Stimulated activated naive CD8-positive, alpha-beta T cell treated with anti-CD3 and anti-CD28 coated beads, Interleukin-15, amount 100 ng/mL, for 72 hours (primary cell): ENCODE measurements around the gene GSK3A.
"Not testable (repeated sequence)": the region's sequence is repeated elsewhere in the genome, so short reads cannot be mapped to it uniquely, and the experiment has no call there.

Experiments used
- ATAC-seq: fragments of 150-1000 bp; cut with Tn5 transposase; 2 replicates; pipeline ENCODE4 v1.10.0; 2021; ENCODE audit warnings: mild to moderate bottlenecking, moderate library complexity
- DNase-seq, 2 donors: peaks; one replicate each; pipeline ENCODE4 v3.0.0; 2021 to 2022
- H3K27ac Mint-ChIP-seq, 2 donors: one replicate each; pipeline ENCODE4 v1.8.0; 2022; ENCODE audit warnings: mild to moderate bottlenecking in 2 of 2, mixed read lengths in 2 of 2, moderate library complexity in 2 of 2
- H3K27me3 Mint-ChIP-seq: one replicate; pipeline ENCODE4 v1.8.0; 2022; ENCODE audit warnings: mixed read lengths
- H3K4me1 Mint-ChIP-seq: one replicate; pipeline ENCODE4 v1.8.0; 2022; ENCODE audit warnings: mild to moderate bottlenecking, mixed read lengths
- H3K4me3 Mint-ChIP-seq, 2 donors: one replicate each; pipeline ENCODE4 v1.8.0; 2022; ENCODE audit warnings: mild to moderate bottlenecking in 2 of 2, mixed read lengths in 2 of 2, moderate library complexity in 1 of 2
- H3K9me3 Mint-ChIP-seq, 2 donors: one replicate each; pipeline ENCODE4 v1.8.0; 2022; ENCODE audit warnings: mixed read lengths in 2 of 2

The GSK3A gene

GRCh38 chr19:42274065-42274682 is 31.8 kb upstream of the GSK3A start:
- Mint-ChIP-seq H3K4me3 (no peak overlapping the region), H3K27me3 (no peaks in the 10 kb centered on the region), H3K9me3 (no peaks in the 10 kb centered on the region), H3K4me1 (peaks cover 78% of the 10 kb centered on the region), H3K27ac (peak overlapping the region in 1 of 2 donors; percentile 66)
- DNase-seq (no peak), ATAC-seq (no peak)

GRCh38 chr19:42273407-42274064 is 31.1 kb upstream of the GSK3A start:
- DNase-seq (no peak), ATAC-seq (no peak)
- Mint-ChIP-seq H3K27ac (peak overlapping the region in 1 of 2 donors; percentile 92), H3K27me3 (no peaks in the 10 kb centered on the region), H3K4me3 (no peak overlapping the region), H3K4me1 (peaks cover 72% of the 10 kb centered on the region), H3K9me3 (no peaks in the 10 kb centered on the region)

- H3K4me1 Mint-ChIP-seq, result peaks cover 66% of the 10 kb centered on the region
Measured at GRCh38 chr19:42272989-42273406, 30.6 kb upstream of the GSK3A start.

GRCh38 chr19:42272535-42272897 is 30.1 kb upstream of the GSK3A start:
- H3K9me3 Mint-ChIP-seq, result no peaks in the 10 kb centered on the region
- no peak for ATAC-seq
- H3K4me1 Mint-ChIP-seq, result peaks cover 62% of the 10 kb centered on the region
- no peak for DNase-seq
- H3K27ac Mint-ChIP-seq, result no peak overlapping the region
- no peak overlapping the region for H3K4me3 Mint-ChIP-seq
- no peaks in the 10 kb centered on the region for H3K27me3 Mint-ChIP-seq

More at GRCh38 chr19:42272989-42273406, 30.6 kb upstream of the GSK3A start:
- ATAC-seq (no peak), DNase-seq (no peak)
- Mint-ChIP-seq H3K4me3 (no peak overlapping the region), H3K27me3 (no peaks in the 10 kb centered on the region), H3K27ac (no peak overlapping the region), H3K9me3 (no peaks in the 10 kb centered on the region)

GRCh38 chr19:42271861-42272534 is 29.6 kb upstream of the GSK3A start:
- H3K4me1 Mint-ChIP-seq, result peaks cover 56% of the 10 kb centered on the region
- H3K4me3 Mint-ChIP-seq, result peak overlapping the region in 1 of 2 donors; percentile 92
- no peaks in the 10 kb centered on the region for H3K9me3 Mint-ChIP-seq
- no peak for DNase-seq
- no peaks in the 10 kb centered on the region for H3K27me3 Mint-ChIP-seq
- no peak for ATAC-seq
- H3K27ac Mint-ChIP-seq, result peak overlapping the region in 1 of 2 donors; percentile 86

- Mint-ChIP-seq H3K27me3 (no peaks in the 10 kb centered on the region), H3K27ac (peak overlapping the region; percentile 80 to 86), H3K4me1 (peaks cover 47% of the 10 kb centered on the region), H3K9me3 (no peaks in the 10 kb centered on the region), H3K4me3 (peak overlapping the region; percentile 70 to 92)
- DNase-seq, result no peak
- ATAC-seq, result no peak
Measured at GRCh38 chr19:42271045-42271419, 28.6 kb upstream of the GSK3A start.

GRCh38 chr19:42270346-42271044 is 28.1 kb upstream of the GSK3A start:
- H3K9me3 Mint-ChIP-seq, result no peaks in the 10 kb centered on the region
- H3K27me3 Mint-ChIP-seq, result no peaks in the 10 kb centered on the region
- H3K4me3 Mint-ChIP-seq, result peak overlapping the region in 1 of 2 donors; percentile 92
- peaks cover 41% of the 10 kb centered on the region for H3K4me1 Mint-ChIP-seq
- peak; percentile 24 for ATAC-seq
- H3K27ac Mint-ChIP-seq, result peak overlapping the region; percentile 95 to 99
- peak; percentile 63 to 80 for DNase-seq

GRCh38 chr19:42269478-42270345 is 27.3 kb upstream of the GSK3A start:
- peak overlapping the region; percentile 95 to 99 for H3K27ac Mint-ChIP-seq
- no peak for ATAC-seq
- no peaks in the 10 kb centered on the region for H3K27me3 Mint-ChIP-seq
- H3K4me3 Mint-ChIP-seq, result peak overlapping the region in 1 of 2 donors; percentile 92
- peaks cover 34% of the 10 kb centered on the region for H3K4me1 Mint-ChIP-seq
- DNase-seq, result no peak
- no peaks in the 10 kb centered on the region for H3K9me3 Mint-ChIP-seq

- Mint-ChIP-seq H3K4me1 (peaks cover 30% of the 10 kb centered on the region), H3K4me3 (peak within 1 kb of the TSS in 1 of 2 donors; percentile 92), H3K27ac (peak within 1 kb of the TSS; percentile 95 to 99), H3K9me3 (no peaks in the 10 kb centered on the region), H3K27me3 (no peaks in the 10 kb centered on the region)
- ATAC-seq, result peak; percentile 91
- DNase-seq, result peak; percentile 99
Measured at GRCh38 chr19:42268704-42269477, 26.5 kb upstream of the GSK3A start, which contains the start of gene CIC. TSS of gene CIC (plus strand) at chr19:42269252. CDS start at chr19:42271784, 2,532 bp downstream.

- H3K4me1 Mint-ChIP-seq, result peaks cover 24% of the 10 kb centered on the region
- no peaks in the 10 kb centered on the region for H3K27me3 Mint-ChIP-seq
- ATAC-seq, result peak; percentile 73
- no peaks in the 10 kb centered on the region for H3K9me3 Mint-ChIP-seq
- H3K4me3 Mint-ChIP-seq, result no peak overlapping the region
- peak; percentile 99 for DNase-seq
- H3K27ac Mint-ChIP-seq, result no peak overlapping the region
Measured at GRCh38 chr19:42268142-42268703, 25.8 kb upstream of the GSK3A start.

GRCh38 chr19:42267644-42268141 is 25.3 kb upstream of the GSK3A start:
- DNase-seq (no peak), ATAC-seq (no peak)
- Mint-ChIP-seq H3K27me3 (no peaks in the 10 kb centered on the region), H3K27ac (no peak overlapping the region), H3K9me3 (no peaks in the 10 kb centered on the region), H3K4me1 (peaks cover 25% of the 10 kb centered on the region), H3K4me3 (no peak overlapping the region)

GRCh38 chr19:42266928-42267603 is 24.7 kb upstream of the GSK3A start:
- peaks cover 32% of the 10 kb centered on the region for H3K4me1 Mint-ChIP-seq
- H3K27me3 Mint-ChIP-seq, H3K4me3 Mint-ChIP-seq, H3K27ac Mint-ChIP-seq, H3K9me3 Mint-ChIP-seq, DNase-seq, ATAC-seq: not testable (repeated sequence)

GRCh38 chr19:42266105-42266504 is 23.7 kb upstream of the GSK3A start:
- H3K27me3 Mint-ChIP-seq, H3K9me3 Mint-ChIP-seq, H3K4me3 Mint-ChIP-seq, ATAC-seq, DNase-seq, H3K27ac Mint-ChIP-seq: not testable (repeated sequence)
- H3K4me1 Mint-ChIP-seq, result peaks cover 32% of the 10 kb centered on the region
